ENCODE data around the gene PHLDA2.

- TF ChIP-seq EZH2phosphoT487 (IDR thresholded peaks at IDR 0.05; ENCODE audit: borderline replicate concordance, low read depth) (no peak), SIN3A (IDR thresholded peaks at IDR 0.05; ENCODE audit: borderline replicate concordance, low read depth, low read length) (no peak), MAX (IDR thresholded peaks at IDR 0.05; ENCODE audit: low read depth) (no peak), CTCF (IDR thresholded peaks at IDR 0.05) (no peak), JUND (IDR thresholded peaks at IDR 0.05) (no peak), REST (IDR thresholded peaks at IDR 0.05; ENCODE audit: low read depth, low read length) (no peak), RCOR1 (IDR thresholded peaks at IDR 0.05; ENCODE audit: low read length) (no peak), SMC3 (IDR thresholded peaks at IDR 0.05; ENCODE audit: low read depth, low read length) (no peak)
These were observed 24.8 kb downstream of the PHLDA2 start for GRCh38 chr11:2904153-2905052.
